Stimulated activated CD4-positive, alpha-beta T cell treated with anti-CD3 and anti-CD28 coated beads, Interleukin-1b, Interleukin-23, amount 100 ng/mL, for 1 hour (primary cell): ENCODE measurements around the gene RAB11FIP5.

Source experiments
- DNase-seq, 2 donors: peaks; one replicate each; pipeline ENCODE4 v3.0.0-alpha.2; 2020; ENCODE audit warnings: low read depth in 2 of 2

The RAB11FIP5 gene

GRCh38 chr2:73084971-73085370 is 27.8 kb downstream of the RAB11FIP5 start:
- DNase-seq, result no peak

GRCh38 chr2:73083886-73084800 is 28.6 kb downstream of the RAB11FIP5 start:
- DNase-seq, result no peak

- DNase-seq, result no peak
These were observed 30.0 kb downstream of the RAB11FIP5 start for GRCh38 chr2:73082523-73083410.

GRCh38 chr2:73081181-73081671 is 31.5 kb downstream of the RAB11FIP5 start:
- DNase-seq, result no peak

GRCh38 chr2:73080321-73081131 is 32.2 kb downstream of the RAB11FIP5 start:
- DNase-seq, result no peak

- DNase-seq, result no peak
These were observed 33.1 kb downstream of the RAB11FIP5 start for GRCh38 chr2:73079636-73080035.

- no peak for DNase-seq
These were observed 34.0 kb downstream of the RAB11FIP5 start for GRCh38 chr2:73078457-73079411.

- no peak for DNase-seq
These were observed 35.3 kb downstream of the RAB11FIP5 start for GRCh38 chr2:73077424-73077795.

- no peak for DNase-seq
These were observed 35.9 kb downstream of the RAB11FIP5 start for GRCh38 chr2:73076701-73077423.

- no peak for DNase-seq
These were observed 37.0 kb downstream of the RAB11FIP5 start for GRCh38 chr2:73075477-73076373.

GRCh38 chr2:73074110-73075069 is 38.4 kb downstream of the RAB11FIP5 start:
- DNase-seq, result no peak

GRCh38 chr2:73072416-73072815 is 40.3 kb downstream of the RAB11FIP5 start:
- no peak for DNase-seq

GRCh38 chr2:73072129-73072395 is 40.7 kb downstream of the RAB11FIP5 start:
- no peak for DNase-seq

- DNase-seq, result peak; percentile 83 to 96
These were observed 41.2 kb downstream of the RAB11FIP5 start, which contains the start of gene SFXN5 for GRCh38 chr2:73071360-73072128. Gene SFXN5 (minus strand): TSS chr2:73071712. CDS start chr2:73071705, 7 bp downstream.

- peak in 1 of 2 donors; percentile 10 for DNase-seq
These were observed 41.9 kb downstream of the RAB11FIP5 start for GRCh38 chr2:73070643-73071359.
